HEK293 (cell line): Measurements from ENCODE around the gene ZNF284.
A peak's percentile ranks its signal among the peaks of the same experiment; 100 is the strongest.

Source experiments
- EGR2 ChIP-seq: fragments of 450-650 bp; formaldehyde crosslinking; IDR thresholded peaks from 2 replicates; pipeline ENCODE4 v1.5.1; 2016; ENCODE audit warnings: low read depth, missing biosample characterization, missing genetic modification characterization
- FEZF1 ChIP-seq: fragments of 450-650 bp; formaldehyde crosslinking; IDR thresholded peaks from 2 replicates; pipeline ENCODE4 v1.5.1; 2016; ENCODE audit warnings: missing biosample characterization, missing genetic modification characterization
- IKZF3 ChIP-seq: fragments of 450-650 bp; IDR thresholded peaks from 2 replicates; pipeline ENCODE4 v1.5.0; 2018; ENCODE audit warnings: missing biosample characterization, mild to moderate bottlenecking, missing genetic modification characterization, moderate library complexity
- KLF7 ChIP-seq: fragments of 450-650 bp; formaldehyde crosslinking; IDR thresholded peaks from 2 replicates; pipeline ENCODE4 v1.5.1; 2016; ENCODE audit warnings: missing biosample characterization, missing genetic modification characterization, borderline replicate concordance
- MYNN ChIP-seq: fragments of 450-650 bp; formaldehyde crosslinking; IDR thresholded peaks from 2 replicates; pipeline ENCODE4 v1.5.1; 2016; ENCODE audit warnings: missing biosample characterization, missing genetic modification characterization, borderline replicate concordance
- MZF1 ChIP-seq: fragments of 450-650 bp; formaldehyde crosslinking; IDR thresholded peaks from 2 replicates; pipeline ENCODE4 v1.5.1; 2017; ENCODE audit warnings: missing biosample characterization, missing genetic modification characterization, borderline replicate concordance
- RBAK ChIP-seq: fragments of 450-650 bp; formaldehyde crosslinking; IDR thresholded peaks from 2 replicates; pipeline ENCODE4 v1.5.1; 2016; ENCODE audit warnings: missing biosample characterization, missing genetic modification characterization
- SCRT1 ChIP-seq: fragments of 450-650 bp; formaldehyde crosslinking; IDR thresholded peaks from 2 replicates; pipeline ENCODE4 v1.5.1; 2016; ENCODE audit warnings: missing biosample characterization, missing genetic modification characterization, borderline replicate concordance
- SETDB1 ChIP-seq: IDR thresholded peaks from one replicate; pipeline ENCODE4 v1.6.1; 2017; ENCODE audit warnings: mild to moderate bottlenecking, low read length, moderate library complexity, mixed read lengths; ENCODE audit not compliant: insufficient read length
- TRIM28 ChIP-seq: IDR thresholded peaks from 2 replicates; pipeline ENCODE4 v1.6.1; 2011; ENCODE audit warnings: low read length, control low read depth, borderline replicate concordance
- ZBTB10 ChIP-seq: fragments of 450-650 bp; formaldehyde crosslinking; IDR thresholded peaks from 2 replicates; pipeline ENCODE4 v1.5.1; 2016; ENCODE audit warnings: missing biosample characterization, missing genetic modification characterization
- ZBTB21 ChIP-seq: fragments of 450-650 bp; formaldehyde crosslinking; IDR thresholded peaks from 2 replicates; pipeline ENCODE4 v1.5.1; 2017; ENCODE audit warnings: missing biosample characterization, missing genetic modification characterization
- ZBTB7A ChIP-seq: fragments of 450-650 bp; formaldehyde crosslinking; IDR thresholded peaks from 2 replicates; pipeline ENCODE4 v1.5.1; 2016; ENCODE audit warnings: low read depth, missing biosample characterization, missing genetic modification characterization
- ZBTB8A ChIP-seq: fragments of 450-650 bp; formaldehyde crosslinking; IDR thresholded peaks from 2 replicates; pipeline ENCODE4 v1.5.1; 2016; ENCODE audit warnings: missing biosample characterization, missing genetic modification characterization
- ZNF16 ChIP-seq: fragments of 450-650 bp; formaldehyde crosslinking; IDR thresholded peaks from 2 replicates; pipeline ENCODE4 v1.5.1; 2016; ENCODE audit warnings: low read depth, missing biosample characterization, missing genetic modification characterization
- ZNF202 ChIP-seq: fragments of 450-650 bp; formaldehyde crosslinking; IDR thresholded peaks from 2 replicates; pipeline ENCODE4 v1.5.1; 2016; ENCODE audit warnings: missing biosample characterization, missing genetic modification characterization, borderline replicate concordance
- ZNF221 ChIP-seq: fragments of 450-650 bp; formaldehyde crosslinking; IDR thresholded peaks from 2 replicates; pipeline ENCODE4 v1.5.1; 2017; ENCODE audit warnings: missing biosample characterization, missing genetic modification characterization, borderline replicate concordance
- ZNF324 ChIP-seq: fragments of 450-650 bp; formaldehyde crosslinking; IDR thresholded peaks from 2 replicates; pipeline ENCODE4 v1.5.1; 2016; ENCODE audit warnings: missing biosample characterization, missing genetic modification characterization
- ZNF335 ChIP-seq: fragments of 450-650 bp; formaldehyde crosslinking; conservative IDR thresholded peaks from 2 replicates; pipeline ENCODE4 v1.5.1; 2016; ENCODE audit warnings: missing biosample characterization, missing genetic modification characterization
- ZNF350 ChIP-seq: fragments of 450-650 bp; formaldehyde crosslinking; IDR thresholded peaks from 2 replicates; pipeline ENCODE4 v1.5.0; 2017; ENCODE audit warnings: missing biosample characterization, mild to moderate bottlenecking, missing genetic modification characterization
- ZNF510 ChIP-seq: fragments of 450-650 bp; formaldehyde crosslinking; IDR thresholded peaks from 2 replicates; pipeline ENCODE4 v1.5.1; 2018; ENCODE audit warnings: mild to moderate bottlenecking, missing genetic modification characterization, missing biosample characterization; ENCODE audit not compliant: insufficient replicate concordance
- ZNF514 ChIP-seq: fragments of 450-650 bp; formaldehyde crosslinking; IDR thresholded peaks from 2 replicates; pipeline ENCODE4 v1.5.1; 2016; ENCODE audit warnings: missing biosample characterization, missing genetic modification characterization
- ZNF521 ChIP-seq: fragments of 450-650 bp; formaldehyde crosslinking; IDR thresholded peaks from 2 replicates; pipeline ENCODE4 v1.5.1; 2017; ENCODE audit warnings: missing biosample characterization, mild to moderate bottlenecking, missing genetic modification characterization
- ZNF623 ChIP-seq: fragments of 450-650 bp; formaldehyde crosslinking; IDR thresholded peaks from 2 replicates; pipeline ENCODE4 v1.5.1; 2016; ENCODE audit warnings: missing biosample characterization, missing genetic modification characterization
- ZNF654 ChIP-seq: fragments of 450-650 bp; formaldehyde crosslinking; IDR thresholded peaks from 2 replicates; pipeline ENCODE4 v1.5.1; 2016; ENCODE audit warnings: low read depth, missing biosample characterization, missing genetic modification characterization
- ZNF692 ChIP-seq: fragments of 450-650 bp; formaldehyde crosslinking; IDR thresholded peaks from 2 replicates; pipeline ENCODE4 v1.5.1; 2016; ENCODE audit warnings: missing biosample characterization, missing genetic modification characterization
- ZNF707 ChIP-seq: fragments of 450-650 bp; formaldehyde crosslinking; IDR thresholded peaks from 2 replicates; pipeline ENCODE4 v1.5.1; 2016; ENCODE audit warnings: missing biosample characterization, missing genetic modification characterization
- ZNF776 ChIP-seq: fragments of 450-650 bp; formaldehyde crosslinking; IDR thresholded peaks from 2 replicates; pipeline ENCODE4 v1.5.0; 2017; ENCODE audit warnings: missing biosample characterization, missing genetic modification characterization, borderline replicate concordance
- ZNF777 ChIP-seq: fragments of 450-650 bp; formaldehyde crosslinking; IDR thresholded peaks from 2 replicates; pipeline ENCODE4 v1.5.1; 2017; ENCODE audit warnings: missing biosample characterization, missing genetic modification characterization, borderline replicate concordance
- ZNF830 ChIP-seq: fragments of 450-650 bp; IDR thresholded peaks from 2 replicates; pipeline ENCODE4 v1.5.0; 2018; ENCODE audit warnings: missing biosample characterization, missing genetic modification characterization, low read depth, mild to moderate bottlenecking, moderate library complexity
- ZNF837 ChIP-seq: fragments of 450-650 bp; formaldehyde crosslinking; IDR thresholded peaks from 2 replicates; pipeline ENCODE4 v1.5.1; 2016; ENCODE audit warnings: missing biosample characterization, missing genetic modification characterization
- TF ChIP-seq, protein P1 (sequence below): fragments of 450-650 bp; formaldehyde crosslinking; IDR thresholded peaks from 2 replicates; pipeline ENCODE4 v1.5.1; 2016; ENCODE audit warnings: missing biosample characterization, missing genetic modification characterization

The ZNF284 gene

GRCh38 chr19:44093931-44094765, 22.2 kb downstream of the ZNF284 start, which contains the start of gene ZNF224 (continued):
- TF ChIP-seq ZBTB10 (peak; percentile 86), ZNF510 (tag by site-specific recombination) (no peak), ZNF221 (tag by site-specific recombination) (no peak), ZNF830 (no peak), MZF1 (peak; percentile 10; the same call in 1 of the 2 replicates), EGR2 (tag by site-specific recombination) (peak; percentile 85), ZNF16 (tag by site-specific recombination) (0 out of 2 replicates have a peak, but pooled peaks have one; percentile 10), ZNF335 (tag by site-specific recombination) (peak; percentile 99), ZNF350 (tag by site-specific recombination) (no peak), KLF7 (tag by site-specific recombination) (no peak), SCRT1 (tag by site-specific recombination) (no peak), ZNF837 (tag by site-specific recombination) (no peak), ZNF692 (tag by site-specific recombination) (peak; percentile 43), ZNF324 (tag by site-specific recombination) (peak; percentile 25), ZBTB21 (peak; percentile 48; the same call in 1 of the 2 replicates), ZNF202 (tag by site-specific recombination) (no peak), IKZF3 (tag by site-specific recombination) (peak; percentile 94), ZNF623 (tag by site-specific recombination) (peak; percentile 30; the same call in 1 of the 2 replicates), ZNF707 (tag by site-specific recombination) (no peak), ZBTB7A (tag by site-specific recombination) (peak; percentile 89; the same call in 1 of the 2 replicates), ZNF777 (tag by site-specific recombination) (no peak), TRIM28 (peak; percentile 65; the same call in 1 of the 2 replicates), MYNN (tag by site-specific recombination) (no peak), ZNF776 (tag by site-specific recombination) (no peak), SETDB1 (no peak), FEZF1 (tag by site-specific recombination) (no peak), ZBTB8A (peak; percentile 51; the same call in 1 of the 2 replicates), ZNF654 (tag by site-specific recombination) (no peak), ZNF521 (tag by site-specific recombination) (no peak), RBAK (tag by site-specific recombination) (0 out of 2 replicates have a peak, but pooled peaks have one; percentile 7), ZNF514 (tag by site-specific recombination) (no peak)
- TF ChIP-seq, protein P1, sequence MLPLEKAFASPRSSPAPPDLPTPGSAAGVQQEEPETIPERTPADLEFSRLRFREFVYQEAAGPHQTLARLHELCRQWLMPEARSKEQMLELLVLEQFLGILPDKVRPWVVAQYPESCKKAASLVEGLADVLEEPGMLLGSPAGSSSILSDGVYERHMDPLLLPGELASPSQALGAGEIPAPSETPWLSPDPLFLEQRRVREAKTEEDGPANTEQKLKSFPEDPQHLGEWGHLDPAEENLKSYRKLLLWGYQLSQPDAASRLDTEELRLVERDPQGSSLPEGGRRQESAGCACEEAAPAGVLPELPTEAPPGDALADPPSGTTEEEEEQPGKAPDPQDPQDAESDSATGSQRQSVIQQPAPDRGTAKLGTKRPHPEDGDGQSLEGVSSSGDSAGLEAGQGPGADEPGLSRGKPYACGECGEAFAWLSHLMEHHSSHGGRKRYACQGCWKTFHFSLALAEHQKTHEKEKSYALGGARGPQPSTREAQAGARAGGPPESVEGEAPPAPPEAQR: no peak
